Measurements from ENCODE around the gene KREMEN1. TPM values are rescaled to one million over a fixed set of nuclear protein-coding genes. Genes with fewer than 3 reads are reported as not detected.

The KREMEN1 gene
- 5.8 and 15.9 TPM in 2 replicates for total RNA-seq

- Histone ChIP-seq H3K36me3 (ENCODE audit: control insufficient read depth, insufficient read depth, low read length) (no peaks in the 10 kb centered on the region), H3K27me3 (ENCODE audit: control insufficient read depth, insufficient read depth, low read length) (no peaks in the 10 kb centered on the region), H3K4me3 (ENCODE audit: low read depth, low read length) (peak within 1 kb of the TSS; percentile 80)
- FAIRE-seq (no peak), DNase-seq (ENCODE audit: low read depth) (no peak)
- TF ChIP-seq, protein P1, sequence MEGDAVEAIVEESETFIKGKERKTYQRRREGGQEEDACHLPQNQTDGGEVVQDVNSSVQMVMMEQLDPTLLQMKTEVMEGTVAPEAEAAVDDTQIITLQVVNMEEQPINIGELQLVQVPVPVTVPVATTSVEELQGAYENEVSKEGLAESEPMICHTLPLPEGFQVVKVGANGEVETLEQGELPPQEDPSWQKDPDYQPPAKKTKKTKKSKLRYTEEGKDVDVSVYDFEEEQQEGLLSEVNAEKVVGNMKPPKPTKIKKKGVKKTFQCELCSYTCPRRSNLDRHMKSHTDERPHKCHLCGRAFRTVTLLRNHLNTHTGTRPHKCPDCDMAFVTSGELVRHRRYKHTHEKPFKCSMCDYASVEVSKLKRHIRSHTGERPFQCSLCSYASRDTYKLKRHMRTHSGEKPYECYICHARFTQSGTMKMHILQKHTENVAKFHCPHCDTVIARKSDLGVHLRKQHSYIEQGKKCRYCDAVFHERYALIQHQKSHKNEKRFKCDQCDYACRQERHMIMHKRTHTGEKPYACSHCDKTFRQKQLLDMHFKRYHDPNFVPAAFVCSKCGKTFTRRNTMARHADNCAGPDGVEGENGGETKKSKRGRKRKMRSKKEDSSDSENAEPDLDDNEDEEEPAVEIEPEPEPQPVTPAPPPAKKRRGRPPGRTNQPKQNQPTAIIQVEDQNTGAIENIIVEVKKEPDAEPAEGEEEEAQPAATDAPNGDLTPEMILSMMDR (IDR thresholded peaks at IDR 0.05; ENCODE audit: insufficient read depth, low read length, severe bottlenecking), result no peak
Measured at GRCh38 chr22:29072979-29073617, at the start of gene KREMEN1. KREMEN1 (plus strand) TSS chr22:29073035; CDS start chr22:29073131, 96 bp downstream.

GRCh38 chr22:29023172-29023796 lies 49.6 kb upstream of the KREMEN1 start:
- DNase-seq (ENCODE audit: low read depth), result no peak
- FAIRE-seq, result no peak
- no peak overlapping the region for H3K4me3 ChIP-seq (ENCODE audit: low read depth, low read length)
- H3K27me3 ChIP-seq (ENCODE audit: control insufficient read depth, insufficient read depth, low read length), result no peaks in the 10 kb centered on the region
- H3K36me3 ChIP-seq (ENCODE audit: control insufficient read depth, insufficient read depth, low read length), result no peaks in the 10 kb centered on the region
- TF ChIP-seq, protein P1 (IDR thresholded peaks at IDR 0.05; ENCODE audit: insufficient read depth, low read length, severe bottlenecking), result no peak

DNA sequence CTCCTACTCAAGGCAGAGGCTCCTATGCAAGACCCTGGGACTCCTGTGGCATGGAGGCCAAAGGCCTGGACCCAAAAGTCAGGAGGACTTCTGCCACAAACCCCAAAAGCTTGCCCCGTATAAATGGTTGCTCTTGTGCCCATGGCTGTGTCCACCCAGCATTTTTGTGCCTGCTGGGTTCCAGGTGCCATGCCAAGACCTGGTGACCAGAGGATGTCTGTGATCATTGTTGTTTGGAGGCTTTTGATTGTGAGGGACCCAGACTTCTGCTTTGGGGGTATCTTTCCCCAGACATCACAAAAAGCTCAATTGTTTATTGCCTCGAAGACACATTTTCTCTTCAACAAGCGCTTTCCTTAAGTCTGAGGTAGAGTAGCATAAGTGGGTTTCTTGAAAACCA lies 46.3 kb upstream of the KREMEN1 start:
- H3K36me3 ChIP-seq (ENCODE audit: control insufficient read depth, insufficient read depth, low read length), result no peaks in the 10 kb centered on the region
- DNase-seq (ENCODE audit: low read depth), result no peak
- H3K4me3 ChIP-seq (ENCODE audit: low read depth, low read length), result no peak overlapping the region
- no peak for FAIRE-seq
- H3K27me3 ChIP-seq (ENCODE audit: control insufficient read depth, insufficient read depth, low read length), result no peaks in the 10 kb centered on the region
- TF ChIP-seq, protein P1 (IDR thresholded peaks at IDR 0.05; ENCODE audit: insufficient read depth, low read length, severe bottlenecking), result no peak

GRCh38 chr22:29028468-29028867 lies 44.4 kb upstream of the KREMEN1 start:
- FAIRE-seq (no peak), DNase-seq (ENCODE audit: low read depth) (no peak)
- Histone ChIP-seq H3K27me3 (ENCODE audit: control insufficient read depth, insufficient read depth, low read length) (no peaks in the 10 kb centered on the region), H3K36me3 (ENCODE audit: control insufficient read depth, insufficient read depth, low read length) (no peaks in the 10 kb centered on the region), H3K4me3 (ENCODE audit: low read depth, low read length) (no peak overlapping the region)
- TF ChIP-seq, protein P1 (IDR thresholded peaks at IDR 0.05; ENCODE audit: insufficient read depth, low read length, severe bottlenecking), result no peak

DNA sequence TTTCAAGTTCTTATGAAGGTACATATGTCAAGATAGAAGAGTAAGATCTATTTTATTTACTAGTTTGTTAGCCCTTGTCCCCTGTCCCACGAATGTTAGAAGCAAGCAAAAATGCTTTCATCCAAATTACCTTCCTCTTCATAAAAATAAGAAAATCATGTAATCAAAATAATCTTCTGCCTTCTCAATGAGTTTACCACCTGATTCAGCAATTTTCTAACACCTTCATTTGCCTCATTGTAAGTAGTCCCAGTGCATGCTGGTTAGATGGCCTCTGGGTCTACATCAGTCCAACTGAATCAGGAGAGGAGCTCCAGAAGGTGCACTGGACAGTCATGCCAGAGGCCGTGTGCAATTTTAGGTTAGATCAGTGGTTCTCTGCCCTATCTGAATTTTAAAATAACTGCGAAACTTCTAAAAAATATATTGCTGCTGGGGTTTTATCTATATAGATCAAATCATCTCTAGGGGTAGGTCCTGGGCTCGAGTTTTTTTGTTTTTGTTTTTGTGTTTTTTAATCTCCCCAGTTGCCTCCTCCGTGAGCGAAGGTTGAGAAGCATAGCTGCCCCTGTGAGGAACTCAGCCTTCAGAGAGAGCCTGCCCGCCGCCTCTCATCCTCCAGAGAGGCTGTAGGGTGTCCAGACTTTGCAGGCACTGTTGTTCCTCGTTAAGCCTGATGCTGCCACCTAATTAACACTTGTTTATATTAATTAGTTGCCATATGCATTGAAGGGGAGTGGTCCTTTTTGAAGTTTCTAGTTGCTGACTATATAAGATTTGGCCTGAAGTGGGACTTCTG lies 43.4 kb upstream of the KREMEN1 start:
- Histone ChIP-seq H3K27me3 (ENCODE audit: control insufficient read depth, insufficient read depth, low read length) (no peaks in the 10 kb centered on the region), H3K4me3 (ENCODE audit: low read depth, low read length) (no peak overlapping the region), H3K36me3 (ENCODE audit: control insufficient read depth, insufficient read depth, low read length) (no peaks in the 10 kb centered on the region)
- FAIRE-seq (no peak), DNase-seq (ENCODE audit: low read depth) (no peak)
- TF ChIP-seq, protein P1 (IDR thresholded peaks at IDR 0.05; ENCODE audit: insufficient read depth, low read length, severe bottlenecking), result no peak

Measured in bronchial epithelial cell (primary cell).